GM18505 (cell line): Measurements from ENCODE around the gene IL17C.

ENCODE experiments used
- ATAC-seq: cut with Tn5 transposase; IDR thresholded peaks from one replicate; pipeline ENCODE4 v1.9.1; 2021; ENCODE audit not compliant: unreplicated experiment
- POLR2A ChIP-seq: IDR thresholded peaks from 4 replicates; pipeline ENCODE4 v1.6.1; 2011; ENCODE audit warnings: borderline replicate concordance; ENCODE audit not compliant: insufficient read depth, insufficient read length; ENCODE audit errors: extremely low read depth

Gene IL17C

GRCh38 chr16:88687676-88688012, 49.3 kb downstream of the IL17C start:
- no peak for ATAC-seq
- TF ChIP-seq POLR2A, result no peak

- ATAC-seq, result no peak
These were observed 49.8 kb downstream of the IL17C start for GRCh38 chr16:88688013-88688778.

More at GRCh38 chr16:88688013-88688778, 49.8 kb downstream of the IL17C start:
- TF ChIP-seq POLR2A, result no peak
